Tibial artery (tissue), 4 donors: ENCODE results near the gene TTC23L.

Experiments
- DNase-seq, 2 donors: peaks; one replicate each; pipeline ENCODE4 v3.0.0-alpha.2; 2019
- H3K27ac ChIP-seq, 2 donors: fragments of 200-600 bp; sonication (generic) in 1 of 2; 1 replicate in 1 of 2; 2 replicates in 1 of 2; pipeline ENCODE4 v1.5.1; 2018 to 2019; ENCODE audit warnings: mild to moderate bottlenecking in 1 of 2
- H3K27me3 ChIP-seq, 2 donors: fragments of 200-600 bp; sonication (generic) in 1 of 2; one replicate each; pipeline versions ENCODE4 v1.5.1 to v1.6.0; 2016 to 2019
- H3K36me3 ChIP-seq, 3 donors: fragments of 200-600 bp; sonication (generic) in 2 of 3; one replicate each; pipeline ENCODE4 v1.5.1; 2016 to 2019; ENCODE audit warnings: mild to moderate bottlenecking in 2 of 3
- H3K4me1 ChIP-seq, 4 donors: fragments of 200-600 bp; sonication (generic) in 2 of 4; 1 replicate in 3 of 4; 2 replicates in 1 of 4; pipeline ENCODE4 v1.5.1; 2016 to 2019
- H3K4me3 ChIP-seq, 2 donors: fragments of 200-600 bp; sonication (generic) in 1 of 2; 1 replicate in 1 of 2; 2 replicates in 1 of 2; pipeline ENCODE4 v1.5.1; 2018 to 2019; ENCODE audit warnings: mild to moderate bottlenecking in 2 of 2
- H3K9me3 ChIP-seq, 3 donors: fragments of 200-600 bp; sonication (generic) in 1 of 3; one replicate each; pipeline ENCODE4 v1.5.1; 2016 to 2019
- CTCF ChIP-seq, 2 experiments: fragments of 200-600 bp in 1 of 2; fragments of 450-650 bp in 1 of 2; IDR thresholded peaks; one replicate each; pipeline ENCODE4 v1.5.1; 2017 to 2019; ENCODE audit warnings: antibody characterized with exemption in 2 of 2, mild to moderate bottlenecking in 1 of 2, moderate library complexity in 1 of 2
- intact Hi-C: fragments of 100-400 bp; cut with DNase I; formaldehyde crosslinking; loops from one replicate; pipeline ENCODE4 v1.15.0; 2023; ENCODE audit warnings: low total_unique reads

TTC23L gene

GRCh38 chr5:34843497-34843896, 4.5 kb downstream of the TTC23L start:
- no peak for DNase-seq
- no peak overlapping the region for H3K4me3 ChIP-seq
- no peak for TF ChIP-seq CTCF (IDR thresholded peaks at IDR 0.05)
- H3K27ac ChIP-seq: no peak overlapping the region
- H3K27me3 ChIP-seq: no peaks in the 10 kb centered on the region
- H3K4me1 ChIP-seq: peaks cover 0 to 5% (median 0%) of the 10 kb centered on the region in 4 donors
- H3K36me3 ChIP-seq: no peaks in the 10 kb centered on the region
- no peaks in the 10 kb centered on the region for H3K9me3 ChIP-seq
- intact Hi-C loops: no loop called here

DNA sequence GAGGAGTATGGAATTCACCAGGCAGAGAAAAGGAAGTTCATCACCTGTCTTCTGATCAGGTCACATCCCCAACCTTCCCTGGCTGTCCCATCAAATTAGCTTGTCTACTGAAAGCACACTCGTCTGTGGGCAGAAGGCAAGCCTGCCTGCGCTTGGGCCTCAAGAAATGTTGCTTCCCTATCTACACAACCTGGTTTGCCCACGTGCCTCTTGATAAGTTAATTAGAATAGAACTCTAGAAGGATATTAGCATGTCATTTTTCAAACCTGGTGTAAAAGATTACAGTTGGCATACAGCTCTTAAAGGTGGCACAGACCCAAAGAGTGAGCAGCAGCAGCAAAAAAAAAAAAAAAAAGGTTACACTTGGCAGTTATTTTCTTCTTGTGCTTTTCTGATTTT, 5.1 kb downstream of the TTC23L start:
- Histone ChIP-seq H3K27ac (no peak overlapping the region), H3K4me3 (no peak overlapping the region), H3K27me3 (no peaks in the 10 kb centered on the region), H3K4me1 (peaks cover 0 to 5% (median 0%) of the 10 kb centered on the region in 4 donors), H3K9me3 (no peaks in the 10 kb centered on the region), H3K36me3 (no peaks in the 10 kb centered on the region)
- no peak for DNase-seq
- intact Hi-C loops: no loop called here
- TF ChIP-seq CTCF (IDR thresholded peaks at IDR 0.05): no peak

GRCh38 chr5:34844999-34845398, 6.0 kb downstream of the TTC23L start:
- no peak for TF ChIP-seq CTCF (IDR thresholded peaks at IDR 0.05)
- no peak overlapping the region for H3K27ac ChIP-seq
- H3K27me3 ChIP-seq: no peaks in the 10 kb centered on the region
- no peaks in the 10 kb centered on the region for H3K9me3 ChIP-seq
- no peaks in the 10 kb centered on the region for H3K4me1 ChIP-seq
- no peak for DNase-seq
- intact Hi-C loops: no loop called here
- H3K36me3 ChIP-seq: no peaks in the 10 kb centered on the region
- H3K4me3 ChIP-seq: no peak overlapping the region

DNA sequence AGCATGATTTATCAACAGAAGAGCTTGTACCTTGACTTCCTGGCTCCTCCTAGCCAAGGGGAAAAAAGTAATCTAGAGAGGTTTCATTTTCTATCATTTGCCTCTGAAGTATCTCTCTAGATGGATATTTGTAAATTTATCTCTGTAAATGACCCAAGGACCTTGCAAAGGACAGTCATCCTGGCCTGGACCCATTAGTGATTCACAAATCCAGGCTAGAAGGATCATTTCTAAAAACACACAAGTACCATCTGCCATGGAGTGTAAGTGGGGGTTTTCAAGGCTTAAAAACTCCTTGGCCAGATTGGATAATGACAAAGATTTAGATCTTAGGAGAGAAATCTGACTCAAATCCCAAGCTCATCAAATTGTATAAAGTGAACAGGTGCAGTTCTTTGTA, 8.1 kb downstream of the TTC23L start:
- no peaks in the 10 kb centered on the region for H3K4me1 ChIP-seq
- TF ChIP-seq CTCF (IDR thresholded peaks at IDR 0.05): no peak
- intact Hi-C loops: no loop called here
- no peaks in the 10 kb centered on the region for H3K27me3 ChIP-seq
- H3K36me3 ChIP-seq: no peaks in the 10 kb centered on the region
- no peak overlapping the region for H3K27ac ChIP-seq
- no peak overlapping the region for H3K4me3 ChIP-seq
- no peak for DNase-seq
- H3K9me3 ChIP-seq: no peaks in the 10 kb centered on the region

DNA sequence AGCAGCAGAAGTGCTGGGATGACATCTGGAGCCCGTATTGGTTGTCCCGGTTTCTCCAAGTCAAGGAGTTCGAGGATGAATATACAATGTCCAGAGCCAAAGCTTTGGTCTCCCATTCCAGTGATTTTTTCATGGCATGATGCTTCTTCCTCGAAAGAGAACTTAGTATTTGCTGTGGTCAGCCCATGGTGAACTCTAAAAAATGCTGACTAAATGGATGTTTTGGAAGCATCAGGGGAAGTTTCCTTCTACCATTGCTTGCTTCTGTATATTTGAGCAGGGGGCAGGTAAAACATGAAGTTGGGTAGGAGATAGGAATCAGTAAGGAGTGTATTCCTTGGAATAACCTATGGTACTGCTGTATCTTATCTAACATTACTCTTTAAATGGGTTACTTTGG, 8.6 kb downstream of the TTC23L start:
- Histone ChIP-seq H3K4me1 (no peaks in the 10 kb centered on the region), H3K27ac (no peak overlapping the region), H3K9me3 (no peaks in the 10 kb centered on the region), H3K36me3 (no peaks in the 10 kb centered on the region), H3K27me3 (no peaks in the 10 kb centered on the region), H3K4me3 (no peak overlapping the region)
- no peak for TF ChIP-seq CTCF (IDR thresholded peaks at IDR 0.05)
- DNase-seq: no peak
- intact Hi-C loops: no loop called here

- no peak for TF ChIP-seq CTCF (IDR thresholded peaks at IDR 0.05)
- H3K36me3 ChIP-seq: no peaks in the 10 kb centered on the region
- DNase-seq: no peak
- no peak overlapping the region for H3K27ac ChIP-seq
- intact Hi-C loops: no loop called here
- H3K27me3 ChIP-seq: no peaks in the 10 kb centered on the region
- no peaks in the 10 kb centered on the region for H3K9me3 ChIP-seq
- no peaks in the 10 kb centered on the region for H3K4me1 ChIP-seq
- H3K4me3 ChIP-seq: no peak overlapping the region
Observed at GRCh38 chr5:34848230-34848629, 9.3 kb downstream of the TTC23L start.
